NB4 (cell line): ENCODE results near the gene ASIC3.

ENCODE experiments used
- CTCF ChIP-seq: IDR thresholded peaks from one replicate; pipeline ENCODE4 v1.5.1; 2012; ENCODE audit warnings: low read depth, low read length
- MAX ChIP-seq: IDR thresholded peaks from 2 replicates; pipeline ENCODE4 v1.6.1; 2011; ENCODE audit warnings: low read depth, low read length
- MYC ChIP-seq: IDR thresholded peaks from 2 replicates; pipeline ENCODE4 v1.6.1; 2011; ENCODE audit warnings: low read depth, low read length
- POLR2A ChIP-seq: IDR thresholded peaks from 2 replicates; pipeline ENCODE4 v1.6.1; 2011; ENCODE audit warnings: mild to moderate bottlenecking; ENCODE audit not compliant: insufficient read length; ENCODE audit errors: extremely low read depth

DNA sequence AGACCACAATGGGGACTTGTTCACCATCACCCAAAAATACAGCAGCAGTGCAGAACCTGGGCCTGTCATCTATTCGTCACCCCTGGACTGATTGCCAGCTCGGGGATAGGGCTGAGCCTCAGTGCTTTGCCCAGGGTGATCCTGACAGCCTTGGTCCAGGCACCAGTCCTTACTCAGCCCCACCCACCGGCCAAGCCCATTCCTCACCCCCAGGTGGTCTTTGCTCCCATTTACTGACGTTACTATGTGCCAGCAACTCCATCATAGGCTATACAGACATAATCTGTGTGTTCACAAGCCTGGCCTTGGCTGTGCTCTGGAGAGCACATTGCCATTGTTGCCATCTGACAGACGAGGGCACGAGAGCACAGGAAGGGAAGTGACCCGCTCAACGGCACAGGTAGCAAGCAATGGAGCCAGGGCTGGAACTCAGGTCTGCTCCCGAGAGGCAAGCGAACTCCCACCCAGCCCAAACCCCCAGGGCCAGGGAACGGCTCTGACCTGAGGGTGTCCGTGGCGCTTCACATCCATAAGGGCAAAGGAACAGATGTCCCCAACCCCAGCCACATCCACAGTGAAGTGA is 30.9 kb upstream of the ASIC3 start:
- TF ChIP-seq CTCF (no peak), POLR2A (no peak), MAX (no peak), MYC (no peak)
